Neural cell (in vitro differentiated cells): ENCODE results near the gene GPNMB. TPM values are rescaled to one million over a fixed set of nuclear protein-coding genes. Genes with fewer than 3 reads are reported as not detected.

ENCODE experiments used
- H2AFZ ChIP-seq: fragments of 200-600, 300-800 bp; sonication (generic), shearing (Covaris generic); 2 replicates; pipeline ENCODE4 v1.6.0; 2014; ENCODE audit warnings: low read depth, mild to moderate bottlenecking, antibody characterized with exemption, low read length, moderate library complexity
- H3F3A ChIP-seq: fragments of 200-600 bp; shearing (Covaris generic); 2 replicates; pipeline ENCODE4 v1.6.1; 2016; ENCODE audit warnings: mild to moderate bottlenecking, moderate library complexity, mixed read lengths, antibody characterized with exemption, low read length; ENCODE audit not compliant: insufficient read depth, poor library complexity, severe bottlenecking
- H3K27ac ChIP-seq: fragments of 200-600, 300-800 bp; sonication (generic), shearing (Covaris generic); 2 replicates; pipeline ENCODE4 v1.5.1; 2014; ENCODE audit warnings: mild to moderate bottlenecking, low read length, moderate library complexity
- H3K27me3 ChIP-seq: fragments of 300-800, 200-600 bp; sonication (generic), shearing (Covaris generic); 2 replicates; pipeline ENCODE4 v1.6.0; 2014; ENCODE audit warnings: mild to moderate bottlenecking, low read depth, low read length, moderate library complexity; ENCODE audit not compliant: insufficient read depth
- H3K36me3 ChIP-seq: fragments of 300-800, 200-600 bp; sonication (generic), shearing (Covaris generic); 2 replicates; pipeline ENCODE4 v1.5.1; 2014; ENCODE audit warnings: mild to moderate bottlenecking, antibody characterized with exemption, low read length, moderate library complexity; ENCODE audit not compliant: insufficient read depth
- H3K4me2 ChIP-seq: fragments of 300-800, 200-600 bp; sonication (generic), shearing (Covaris generic); 2 replicates; pipeline ENCODE4 v1.6.0; 2014; ENCODE audit warnings: mild to moderate bottlenecking, low read length
- H3K4me3 ChIP-seq: fragments of 300-800, 200-600 bp; sonication (generic), shearing (Covaris generic); 2 replicates; pipeline ENCODE4 v1.5.1; 2014; ENCODE audit warnings: mild to moderate bottlenecking, low read length, moderate library complexity
- H3K79me2 ChIP-seq: fragments of 200-600 bp; shearing (Covaris generic); replicated peaks from 2 replicates; pipeline ENCODE4 v1.6.0; 2014; ENCODE audit warnings: mild to moderate bottlenecking, low read length, moderate library complexity; ENCODE audit not compliant: insufficient read depth
- H3K9ac ChIP-seq: fragments of 300-800, 200-600 bp; sonication (generic), shearing (Covaris generic); 2 replicates; pipeline ENCODE4 v1.6.1; 2016; ENCODE audit warnings: mild to moderate bottlenecking, low read length, mixed read lengths
- H3K9me2 ChIP-seq: fragments of 200-600 bp; shearing (Covaris generic); 2 replicates; pipeline ENCODE4 v1.6.1; 2016; ENCODE audit warnings: mild to moderate bottlenecking, low read length, mixed read lengths; ENCODE audit not compliant: insufficient read depth
- H3K9me3 ChIP-seq: fragments of 200-600, 300-800 bp; sonication (generic), shearing (Covaris generic); 2 replicates; pipeline ENCODE4 v1.6.1; 2016; ENCODE audit warnings: mild to moderate bottlenecking, mixed run types, low read length, moderate library complexity, mixed read lengths
- H4K20me1 ChIP-seq: fragments of 200-600 bp; shearing (Covaris generic); 2 replicates; pipeline ENCODE4 v1.6.1; 2016; ENCODE audit warnings: mild to moderate bottlenecking, mixed run types; ENCODE audit not compliant: insufficient read depth
- EP300 ChIP-seq: fragments of 450-650 bp; conservative IDR thresholded peaks from 2 replicates; pipeline ENCODE4 v1.6.1; 2014; ENCODE audit warnings: antibody characterized with exemption, mild to moderate bottlenecking, moderate library complexity; ENCODE audit not compliant: poor library complexity, severe bottlenecking
- MXI1 ChIP-seq: fragments of 450-650 bp; conservative IDR thresholded peaks from 2 replicates; pipeline ENCODE4 v1.6.1; 2014; ENCODE audit warnings: antibody characterized with exemption, mild to moderate bottlenecking; ENCODE audit not compliant: poor library complexity, severe bottlenecking
- POLR2AphosphoS5 ChIP-seq: IDR thresholded peaks from 2 replicates; pipeline ENCODE4 v1.6.1; 2012
- RAD21 ChIP-seq: fragments of 450-650 bp; conservative IDR thresholded peaks from 2 replicates; pipeline ENCODE4 v1.6.1; 2014; ENCODE audit warnings: antibody characterized with exemption, mild to moderate bottlenecking, moderate library complexity
- SMC3 ChIP-seq: fragments of 450-650 bp; conservative IDR thresholded peaks from 2 replicates; pipeline ENCODE4 v1.6.1; 2014; ENCODE audit warnings: antibody characterized with exemption, mild to moderate bottlenecking, moderate library complexity; ENCODE audit not compliant: poor library complexity
- polyA plus RNA-seq: library from polyadenylated mRNA; depleted of rRNA; stranded (reverse); fragments of >200 nt; gene quantifications from 2 replicates; pipeline ENCODE4 v1.2.3, GENCODE V29; 2014
- TF ChIP-seq, protein P1 (sequence below): IDR thresholded peaks from 2 replicates; pipeline ENCODE4 v1.6.1; 2012; ENCODE audit warnings: borderline replicate concordance
- TF ChIP-seq, protein P2 (sequence below): fragments of 450-650 bp; IDR thresholded peaks from 2 replicates; pipeline ENCODE4 v1.5.1; 2014; ENCODE audit warnings: antibody characterized with exemption, mild to moderate bottlenecking, moderate library complexity; ENCODE audit not compliant: poor library complexity, severe bottlenecking

Gene GPNMB
- polyA plus RNA-seq, 1 donor from 2014 or later: not detected

DNA sequence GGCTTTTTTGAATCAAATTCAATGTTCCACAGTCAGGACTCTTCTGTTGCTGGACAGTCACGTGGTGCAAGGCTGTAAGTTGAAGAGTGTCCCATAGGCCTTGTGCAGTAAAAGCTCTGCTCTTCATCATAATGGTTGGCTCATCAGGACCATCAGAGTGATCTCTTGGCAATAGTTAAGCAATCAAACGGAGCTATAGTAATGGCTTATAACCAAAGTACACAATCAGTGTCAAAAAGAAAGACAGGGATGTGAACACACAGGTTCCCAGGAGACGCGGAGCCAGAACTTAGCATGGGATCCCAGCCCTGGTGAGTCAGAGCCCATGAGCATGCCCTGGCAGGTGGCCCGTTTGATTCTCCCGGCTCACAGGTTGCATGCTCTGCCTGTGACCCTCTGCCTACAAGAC lies 10.8 kb upstream of the GPNMB start:
- no peak overlapping the region for H2AFZ ChIP-seq
- no peaks in the 10 kb centered on the region for H3K36me3 ChIP-seq
- H3K4me2 ChIP-seq: no peak overlapping the region
- no peaks in the 10 kb centered on the region for H3K9me3 ChIP-seq
- H3K27me3 ChIP-seq: no peaks in the 10 kb centered on the region
- H3K9ac ChIP-seq: no peak overlapping the region
- H3K79me2 ChIP-seq: no peaks in the 10 kb centered on the region
- no peak overlapping the region for H3K27ac ChIP-seq
- H3K9me2 ChIP-seq: no peaks in the 10 kb centered on the region
- no peak overlapping the region for H3K4me3 ChIP-seq
- no peak for TF ChIP-seq MXI1
- TF ChIP-seq POLR2AphosphoS5: no peak
- no peaks in the 10 kb centered on the region for H3F3A ChIP-seq
- no peaks in the 10 kb centered on the region for H4K20me1 ChIP-seq

DNA sequence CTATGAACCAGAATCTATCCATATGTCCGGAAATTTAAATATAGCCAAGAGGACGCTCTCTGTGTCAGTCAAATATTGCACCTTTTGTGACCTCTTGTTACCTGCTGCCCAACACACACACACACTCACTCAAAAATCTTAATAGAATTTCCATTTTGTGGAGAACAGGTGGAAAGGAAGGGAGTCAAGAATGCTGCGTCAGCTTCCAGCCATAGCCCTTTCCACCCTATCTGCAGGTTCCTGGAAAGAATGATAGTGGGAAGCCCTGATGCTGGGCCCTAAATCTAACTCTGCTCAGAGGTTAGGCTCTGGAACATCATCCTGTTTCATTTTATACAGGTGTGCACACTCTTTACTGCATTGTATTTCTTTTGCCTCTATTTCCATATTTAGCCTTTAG lies 9.6 kb upstream of the GPNMB start:
- TF ChIP-seq EP300 (no peak), MXI1 (no peak), POLR2AphosphoS5 (no peak)
- TF ChIP-seq, protein P1, sequence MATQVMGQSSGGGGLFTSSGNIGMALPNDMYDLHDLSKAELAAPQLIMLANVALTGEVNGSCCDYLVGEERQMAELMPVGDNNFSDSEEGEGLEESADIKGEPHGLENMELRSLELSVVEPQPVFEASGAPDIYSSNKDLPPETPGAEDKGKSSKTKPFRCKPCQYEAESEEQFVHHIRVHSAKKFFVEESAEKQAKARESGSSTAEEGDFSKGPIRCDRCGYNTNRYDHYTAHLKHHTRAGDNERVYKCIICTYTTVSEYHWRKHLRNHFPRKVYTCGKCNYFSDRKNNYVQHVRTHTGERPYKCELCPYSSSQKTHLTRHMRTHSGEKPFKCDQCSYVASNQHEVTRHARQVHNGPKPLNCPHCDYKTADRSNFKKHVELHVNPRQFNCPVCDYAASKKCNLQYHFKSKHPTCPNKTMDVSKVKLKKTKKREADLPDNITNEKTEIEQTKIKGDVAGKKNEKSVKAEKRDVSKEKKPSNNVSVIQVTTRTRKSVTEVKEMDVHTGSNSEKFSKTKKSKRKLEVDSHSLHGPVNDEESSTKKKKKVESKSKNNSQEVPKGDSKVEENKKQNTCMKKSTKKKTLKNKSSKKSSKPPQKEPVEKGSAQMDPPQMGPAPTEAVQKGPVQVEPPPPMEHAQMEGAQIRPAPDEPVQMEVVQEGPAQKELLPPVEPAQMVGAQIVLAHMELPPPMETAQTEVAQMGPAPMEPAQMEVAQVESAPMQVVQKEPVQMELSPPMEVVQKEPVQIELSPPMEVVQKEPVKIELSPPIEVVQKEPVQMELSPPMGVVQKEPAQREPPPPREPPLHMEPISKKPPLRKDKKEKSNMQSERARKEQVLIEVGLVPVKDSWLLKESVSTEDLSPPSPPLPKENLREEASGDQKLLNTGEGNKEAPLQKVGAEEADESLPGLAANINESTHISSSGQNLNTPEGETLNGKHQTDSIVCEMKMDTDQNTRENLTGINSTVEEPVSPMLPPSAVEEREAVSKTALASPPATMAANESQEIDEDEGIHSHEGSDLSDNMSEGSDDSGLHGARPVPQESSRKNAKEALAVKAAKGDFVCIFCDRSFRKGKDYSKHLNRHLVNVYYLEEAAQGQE: no peak
- no peak overlapping the region for H3K4me3 ChIP-seq
- no peaks in the 10 kb centered on the region for H3K36me3 ChIP-seq
- no peak overlapping the region for H3K4me2 ChIP-seq
- no peaks in the 10 kb centered on the region for H3K9me2 ChIP-seq
- H3K27me3 ChIP-seq: no peaks in the 10 kb centered on the region
- no peaks in the 10 kb centered on the region for H4K20me1 ChIP-seq
- no peaks in the 10 kb centered on the region for H3K79me2 ChIP-seq
- no peak overlapping the region for H3K9ac ChIP-seq
- H2AFZ ChIP-seq: no peak overlapping the region
- H3F3A ChIP-seq: no peaks in the 10 kb centered on the region
- no peaks in the 10 kb centered on the region for H3K9me3 ChIP-seq
- H3K27ac ChIP-seq: no peak overlapping the region

DNA sequence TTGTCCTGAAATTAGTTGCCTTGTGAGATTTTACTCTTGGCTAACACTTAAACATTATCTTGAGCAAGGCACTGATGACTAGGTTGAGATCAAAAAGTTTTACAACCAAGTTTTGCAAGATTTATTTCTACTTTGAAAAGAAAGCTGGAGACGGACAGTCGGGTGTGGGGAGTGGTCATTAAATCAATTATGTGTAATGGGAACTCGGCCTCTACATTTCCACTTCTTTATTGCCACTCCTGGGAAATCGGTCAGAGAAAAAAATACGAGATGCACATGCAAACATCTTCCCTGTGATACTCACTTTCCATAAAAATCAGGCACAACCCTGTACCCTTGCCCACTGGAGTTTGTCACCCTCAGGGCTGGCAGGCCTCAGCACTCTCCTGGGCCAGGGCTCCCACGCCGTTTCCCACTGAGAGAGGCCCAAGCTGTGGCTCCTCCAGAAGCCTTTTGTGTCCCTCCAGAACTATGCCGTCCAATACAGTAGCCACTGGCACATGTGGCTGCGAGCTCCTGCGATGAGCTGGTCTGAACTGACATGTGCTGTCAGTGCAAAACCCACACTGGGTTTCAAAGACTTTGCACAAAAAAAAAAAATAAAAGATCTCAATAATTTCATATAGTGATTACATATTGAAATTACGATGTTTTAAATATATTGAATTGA lies 7.5 kb upstream of the GPNMB start:
- no peaks in the 10 kb centered on the region for H3F3A ChIP-seq
- H3K9ac ChIP-seq: no peak overlapping the region
- no peak overlapping the region for H3K4me3 ChIP-seq
- H3K27ac ChIP-seq: no peak overlapping the region
- no peaks in the 10 kb centered on the region for H3K79me2 ChIP-seq
- no peaks in the 10 kb centered on the region for H4K20me1 ChIP-seq
- H3K4me2 ChIP-seq: no peak overlapping the region
- H3K9me2 ChIP-seq: no peaks in the 10 kb centered on the region
- no peak overlapping the region for H2AFZ ChIP-seq
- no peak for TF ChIP-seq EP300
- TF ChIP-seq RAD21: no peak
- TF ChIP-seq, protein P2, sequence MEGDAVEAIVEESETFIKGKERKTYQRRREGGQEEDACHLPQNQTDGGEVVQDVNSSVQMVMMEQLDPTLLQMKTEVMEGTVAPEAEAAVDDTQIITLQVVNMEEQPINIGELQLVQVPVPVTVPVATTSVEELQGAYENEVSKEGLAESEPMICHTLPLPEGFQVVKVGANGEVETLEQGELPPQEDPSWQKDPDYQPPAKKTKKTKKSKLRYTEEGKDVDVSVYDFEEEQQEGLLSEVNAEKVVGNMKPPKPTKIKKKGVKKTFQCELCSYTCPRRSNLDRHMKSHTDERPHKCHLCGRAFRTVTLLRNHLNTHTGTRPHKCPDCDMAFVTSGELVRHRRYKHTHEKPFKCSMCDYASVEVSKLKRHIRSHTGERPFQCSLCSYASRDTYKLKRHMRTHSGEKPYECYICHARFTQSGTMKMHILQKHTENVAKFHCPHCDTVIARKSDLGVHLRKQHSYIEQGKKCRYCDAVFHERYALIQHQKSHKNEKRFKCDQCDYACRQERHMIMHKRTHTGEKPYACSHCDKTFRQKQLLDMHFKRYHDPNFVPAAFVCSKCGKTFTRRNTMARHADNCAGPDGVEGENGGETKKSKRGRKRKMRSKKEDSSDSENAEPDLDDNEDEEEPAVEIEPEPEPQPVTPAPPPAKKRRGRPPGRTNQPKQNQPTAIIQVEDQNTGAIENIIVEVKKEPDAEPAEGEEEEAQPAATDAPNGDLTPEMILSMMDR: no peak
- TF ChIP-seq POLR2AphosphoS5: no peak
- TF ChIP-seq SMC3: no peak
- no peaks in the 10 kb centered on the region for H3K9me3 ChIP-seq
- no peaks in the 10 kb centered on the region for H3K27me3 ChIP-seq
- H3K36me3 ChIP-seq: no peaks in the 10 kb centered on the region
